A549 (cell line): ENCODE data around the gene TXNRD1. TPM values are rescaled to one million over a fixed set of nuclear protein-coding genes. Genes with fewer than 3 reads are reported as not detected.

Experiments used
- ATAC-seq, 2 experiments: fragments of 200-7000 bp in 1 of 2; fragments of >200 bp in 1 of 2; cut with Nextera tagmentation in 1 of 2; cut with Tn5 transposase in 1 of 2; 3 replicates each; pipeline versions ENCODE4 v1.8.0 to v1.9.1; 2018 to 2020; ENCODE audit warnings: mild to moderate bottlenecking in 1 of 2, moderate library complexity in 1 of 2
- CTCF ChIA-PET: fragments of 300-600 bp; sonication (Branson Sonifier 250); formaldehyde crosslinking; extraction: SDS; loops from one replicate; lab custom pipeline; 2021; ENCODE audit warnings: antibody characterized with exemption, inconsistent platforms; lab: Yijun Ruan, JAX
- POLR2A ChIA-PET: fragments of 350-600 bp; formaldehyde crosslinking; extraction: SDS; loops from one replicate; lab custom pipeline; 2021; ENCODE audit warnings: antibody characterized with exemption, inconsistent platforms; lab: Yijun Ruan, JAX
- DNase-seq, 2 experiments: peaks; one replicate each; pipeline versions ENCODE4 v3.0.0 to v3.0.0-alpha.2; 2011 to 2016; ENCODE audit warnings: low read depth in 1 of 2, low spot score in 1 of 2
- FAIRE-seq: peaks from 2 replicates; lab custom pipeline; 2011; peaks lifted over from hg19 to GRCh38; lab: Jason Lieb, UNC
- H3K27ac ChIP-seq, 2 experiments: fragments of >200 bp; sonication (Bioruptor Twin); formaldehyde crosslinking; 3 replicates each; pipeline ENCODE4 v1.5.1; 2016 to 2017
- H3K4me1 ChIP-seq: fragments of >200 bp; sonication (Bioruptor Twin); formaldehyde crosslinking; 3 replicates; pipeline ENCODE4 v1.6.1; 2016
- H3K4me2 ChIP-seq: fragments of >200 bp; sonication (Bioruptor Twin); formaldehyde crosslinking; 3 replicates; pipeline ENCODE4 v1.6.1; 2016
- H3K4me3 ChIP-seq: fragments of >200 bp; sonication (Bioruptor Twin); formaldehyde crosslinking; 3 replicates; pipeline ENCODE4 v1.5.1; 2016
- H3K9me3 ChIP-seq: fragments of >200 bp; sonication (Bioruptor Twin); formaldehyde crosslinking; 3 replicates; pipeline ENCODE4 v1.6.1; 2016
- ATOH8 ChIP-seq: fragments of 250-450 bp; sonication (Bioruptor Pico); IDR thresholded peaks from 2 replicates; pipeline ENCODE4 v1.5.0; 2020; ENCODE audit warnings: low read depth, mild to moderate bottlenecking, moderate library complexity
- EHF ChIP-seq: fragments of 250-450 bp; sonication (Bioruptor Pico); IDR thresholded peaks from 2 replicates; pipeline ENCODE4 v1.5.0; 2020; ENCODE audit warnings: mild to moderate bottlenecking
- EHMT2 ChIP-seq: fragments of 200-600 bp; sonication (generic); IDR thresholded peaks from 2 replicates; pipeline ENCODE4 v1.6.1; 2016; ENCODE audit warnings: antibody characterized with exemption, low read depth, mild to moderate bottlenecking, moderate library complexity
- FOSB ChIP-seq: fragments of 250-450 bp; sonication (Bioruptor Pico); IDR thresholded peaks from 2 replicates; pipeline ENCODE4 v1.5.0; 2020; ENCODE audit warnings: mild to moderate bottlenecking, moderate library complexity
- FOSL2 ChIP-seq, 2 experiments: fragments of 450-650 bp in 1 of 2; fragments of >200 bp in 1 of 2; sonication (Bioruptor Twin) in 1 of 2; formaldehyde crosslinking; IDR thresholded peaks; 2 replicates each; pipeline versions ENCODE4 v1.5.0 to v1.6.1; 2016 to 2020; ENCODE audit warnings: mild to moderate bottlenecking in 1 of 2, moderate library complexity in 1 of 2
- FOXS1 ChIP-seq: fragments of 250-450 bp; sonication (Bioruptor Pico); IDR thresholded peaks from 2 replicates; pipeline ENCODE4 v1.5.0; 2020; ENCODE audit warnings: mild to moderate bottlenecking, moderate library complexity
- GATA3 ChIP-seq: IDR thresholded peaks from 2 replicates; pipeline ENCODE4 v1.6.1; 2012; ENCODE audit warnings: borderline replicate concordance
- HEYL ChIP-seq: fragments of 250-450 bp; sonication (Bioruptor Pico); IDR thresholded peaks from 2 replicates; pipeline ENCODE4 v1.8.0; 2021; ENCODE audit warnings: mild to moderate bottlenecking, moderate library complexity
- HOXB13 ChIP-seq: fragments of 250-450 bp; sonication (Bioruptor Pico); IDR thresholded peaks from 2 replicates; pipeline ENCODE4 v1.5.0; 2020; ENCODE audit warnings: low read depth, mild to moderate bottlenecking, moderate library complexity
- HOXB5 ChIP-seq: fragments of 250-450 bp; sonication (Bioruptor Pico); IDR thresholded peaks from 2 replicates; pipeline ENCODE4 v1.5.0; 2020; ENCODE audit warnings: mild to moderate bottlenecking, moderate library complexity
- JUNB ChIP-seq: fragments of >200 bp; sonication (Bioruptor Twin); formaldehyde crosslinking; IDR thresholded peaks from 2 replicates; pipeline ENCODE4 v1.6.1; 2016
- KDM1A ChIP-seq: fragments of 200-600 bp; sonication (generic); IDR thresholded peaks from 2 replicates; pipeline ENCODE4 v1.6.1; 2016; ENCODE audit warnings: low read depth, mild to moderate bottlenecking
- KDM5A ChIP-seq: fragments of 200-600 bp; sonication (generic); IDR thresholded peaks from 2 replicates; pipeline ENCODE4 v1.6.1; 2016; ENCODE audit warnings: antibody characterized with exemption, mild to moderate bottlenecking
- MAX ChIP-seq: IDR thresholded peaks from 2 replicates; pipeline ENCODE4 v1.6.1; 2012
- NFE2L2 ChIP-seq: fragments of 150-350 bp; conservative IDR thresholded peaks from 2 replicates; pipeline ENCODE4 v1.6.1; 2014; ENCODE audit warnings: low read length
- NR3C1 ChIP-seq: fragments of >200 bp; sonication (Bioruptor Twin); formaldehyde crosslinking; IDR thresholded peaks from 3 replicates; pipeline ENCODE4 v1.6.1; 2017
- POLR2AphosphoS2 ChIP-seq: conservative IDR thresholded peaks from 2 replicates; pipeline ENCODE4 v1.6.1; 2012; ENCODE audit warnings: low read length, improper control_type of control experiment, inconsistent platforms
- RFX5 ChIP-seq: fragments of 450-650 bp; IDR thresholded peaks from 2 replicates; pipeline ENCODE4 v1.7.1; 2014; ENCODE audit warnings: antibody characterized with exemption, mild to moderate bottlenecking, moderate library complexity
- TFCP2L1 ChIP-seq: fragments of 250-450 bp; sonication (Bioruptor Pico); IDR thresholded peaks from 2 replicates; pipeline ENCODE4 v1.5.0; 2021; ENCODE audit warnings: mild to moderate bottlenecking
- TP53 ChIP-seq: fragments of 250-450 bp; sonication (Bioruptor Pico); IDR thresholded peaks from 2 replicates; pipeline ENCODE4 v1.5.0; 2021; ENCODE audit warnings: mild to moderate bottlenecking, moderate library complexity
- USF2 ChIP-seq: fragments of 450-650 bp; IDR thresholded peaks from 2 replicates; pipeline ENCODE4 v1.6.1; 2014; ENCODE audit warnings: antibody characterized with exemption
- ZSCAN20 ChIP-seq: fragments of 250-450 bp; sonication (Bioruptor Pico); IDR thresholded peaks from 2 replicates; pipeline ENCODE4 v1.8.0; 2022; ENCODE audit warnings: mild to moderate bottlenecking, moderate library complexity
- WGBS: methylation state at CpG from one replicate; pipeline ENCODE4 v1.1.6; 2017; ENCODE audit errors: missing lambda C conversion rate; 5-methylcytosine and 5-hydroxymethylcytosine counted together
- polyA plus RNA-seq, 4 experiments: library from polyadenylated mRNA; depleted of rRNA in 3 of 4; stranded (reverse); fragments of >200 nt; fragmentation: RNase III in 1 of 4; extraction: RNeasy Plus Mini Kit Qiagen cat#74134 plus additional on column Dnase treatment in 1 of 4; gene quantifications; 2 replicates in 3 of 4; 3 replicates in 1 of 4; pipeline ENCODE4 v1.2.3, GENCODE V29; 2011 to 2017

Gene TXNRD1
- polyA plus RNA-seq, 2 of the 4 experiments (the other 2 are of a cell fraction): 899 to 1,230 TPM

- TF ChIP-seq TP53 (CRISPR knock-in tag): no peak
- no peak for TF ChIP-seq KDM1A
- no peak for TF ChIP-seq JUNB
- no peak for TF ChIP-seq ZSCAN20 (CRISPR knock-in tag)
- TF ChIP-seq HEYL (CRISPR knock-in tag): no peak
- no peak for TF ChIP-seq USF2
- TF ChIP-seq FOSB (CRISPR knock-in tag): no peak
- no peak for TF ChIP-seq POLR2AphosphoS2
These were observed 28.0 kb downstream of the TXNRD1 start (continued) for GRCh38 chr12:104243551-104243950.

- Histone ChIP-seq H3K4me3 (no peak overlapping the region), H3K4me1 (peaks cover 14% of the 10 kb centered on the region; the same call in 1 of the 3 replicates), H3K27ac (no peak overlapping the region; a peak in 2 of 6 replicates), H3K4me2 (0 out of 3 replicates have a peak overlapping the region, but pooled peaks have one; percentile 14), H3K9me3 (no peaks in the 10 kb centered on the region)
- POLR2A ChIA-PET: interaction anchor here (1.0 kb wide), 1 partner anchor 24 kb away, joined by 3 read pairs; no protein-coding TSS in a partner anchor
- WGBS: 71% methylated on average over 1 of the region's 1 CpG
- DNase-seq (no peak), FAIRE-seq (no peak)
- TF ChIP-seq TFCP2L1 (no peak), HOXB5 (CRISPR knock-in tag) (no peak), ATOH8 (no peak), ZSCAN20 (CRISPR knock-in tag) (no peak), EHMT2 (no peak), NR3C1 (no peak), KDM5A (no peak), EHF (CRISPR knock-in tag) (no peak), HOXB13 (CRISPR knock-in tag) (no peak), FOSL2 (IDR thresholded peaks at IDR 0.05) (no peak), FOSL2 (CRISPR knock-in tag; IDR thresholded peaks at IDR 0.05) (no peak), NFE2L2 (no peak)
- TF ChIP-seq, all 56 proteins: peak for 0
- CTCF ChIA-PET: interaction anchor here (4.4 kb wide), 1 partner anchor 21 kb away, joined by 15 read pairs; no protein-coding TSS in a partner anchor
- peak in 1 of 2 experiments; percentile 47; a peak in 3 of 6 replicates for ATAC-seq
These were observed 28.4 kb downstream of the TXNRD1 start for GRCh38 chr12:104243971-104244370.

GRCh38 chr12:104247698-104248097 is 32.1 kb downstream of the TXNRD1 start:
- DNase-seq: no peak
- no peak overlapping the region for H3K4me2 ChIP-seq
- no peak overlapping the region for H3K27ac ChIP-seq
- POLR2A ChIA-PET: no interaction called here
- peaks cover 37% of the 10 kb centered on the region for H3K4me1 ChIP-seq
- 0 out of 2 replicates have a peak, but pooled peaks have one; percentile 38 for TF ChIP-seq GATA3
- no peak for TF ChIP-seq FOSL2 (IDR thresholded peaks at IDR 0.05)
- TF ChIP-seq FOSL2 (CRISPR knock-in tag; IDR thresholded peaks at IDR 0.05): peak; percentile 7; the same call in 1 of the 2 replicates
- no peak for TF ChIP-seq FOXS1 (CRISPR knock-in tag)
- WGBS: 75% methylated on average over 5 of the region's 5 CpGs
- FAIRE-seq: no peak
- peak in 1 of 2 experiments; percentile 10; a peak in 1 of 6 replicates for ATAC-seq
- CTCF ChIA-PET: no interaction called here
- no peaks in the 10 kb centered on the region for H3K9me3 ChIP-seq
- no peak overlapping the region for H3K4me3 ChIP-seq

- no peak for ATAC-seq
- ChIA-PET POLR2A (no interaction called here), CTCF (no interaction called here)
- Histone ChIP-seq H3K9me3 (no peaks in the 10 kb centered on the region), H3K27ac (peak overlapping the region; percentile 72 to 80; a peak in 5 of 6 replicates), H3K4me1 (peaks cover 37% of the 10 kb centered on the region), H3K4me3 (no peak overlapping the region), H3K4me2 (no peak overlapping the region; the same call in 2 of the 3 replicates)
- 95% methylated on average over 8 of the region's 8 CpGs for WGBS
- DNase-seq: no peak
- FAIRE-seq: no peak
- TF ChIP-seq MAX (no peak), RFX5 (no peak), EHMT2 (no peak)
These were observed 32.9 kb downstream of the TXNRD1 start for GRCh38 chr12:104248444-104248843.
